BJ (cell line): ENCODE results near the gene ALG1. TPM values are rescaled to one million over a fixed set of nuclear protein-coding genes. Genes with fewer than 3 reads are reported as not detected.

Experiments
- CTCF ChIA-PET: fragments of 350-600 bp; formaldehyde crosslinking; extraction: SDS; loops from one replicate; lab custom pipeline; 2021; ENCODE audit warnings: antibody characterized with exemption, inconsistent platforms; lab: Yijun Ruan, JAX
- POLR2A ChIA-PET: fragments of 300-600 bp; sonication (Branson Sonifier 250); formaldehyde crosslinking; extraction: SDS; loops from one replicate; lab custom pipeline; 2021; ENCODE audit warnings: antibody characterized with exemption; lab: Charles Lee
- DNase-seq: peaks from one replicate; pipeline ENCODE4 v3.0.0-alpha.2; 2011; ENCODE audit warnings: low read depth
- H3K27me3 ChIP-seq: 2 replicates; pipeline ENCODE4 v1.6.0; 2011; ENCODE audit warnings: low read length; ENCODE audit not compliant: control insufficient read depth, insufficient read depth
- H3K36me3 ChIP-seq: 2 replicates; pipeline ENCODE4 v1.5.1; 2011; ENCODE audit warnings: low read length; ENCODE audit not compliant: control insufficient read depth, insufficient read depth
- H3K4me3 ChIP-seq: 2 replicates; pipeline ENCODE4 v1.5.1; 2011; ENCODE audit warnings: low read depth, mild to moderate bottlenecking, control low read depth, low read length
- polyA plus RNA-seq: library from polyadenylated mRNA; depleted of rRNA; stranded (reverse); fragments of >200 nt; gene quantifications from 2 replicates; pipeline ENCODE4 v1.2.3, GENCODE V29; 2011
- TF ChIP-seq, protein P1 (sequence below): IDR thresholded peaks from 2 replicates; pipeline ENCODE4 v1.5.1; 2011; ENCODE audit warnings: low read depth, mild to moderate bottlenecking, control low read depth, inconsistent platforms, low read length, moderate library complexity; ENCODE audit not compliant: insufficient read depth

The ALG1 gene
- polyA plus RNA-seq, 1 experiment: 63.1 TPM

GRCh38 chr16:5056352-5056751, 15.3 kb upstream of the ALG1 start:
- no peak for DNase-seq
- Histone ChIP-seq H3K36me3 (no peaks in the 10 kb centered on the region), H3K27me3 (0 out of 2 replicates have a peak, but pooled peaks cover 2% of the 10 kb centered on the region), H3K4me3 (no peak overlapping the region)
- CTCF ChIA-PET: interaction anchor here (1.1 to 1.6 kb wide), 2 partner anchors 10 to 36 kb away, joined by 5 to 6 read pairs; no protein-coding TSS in a partner anchor
- POLR2A ChIA-PET: no interaction called here
- TF ChIP-seq, protein P1, sequence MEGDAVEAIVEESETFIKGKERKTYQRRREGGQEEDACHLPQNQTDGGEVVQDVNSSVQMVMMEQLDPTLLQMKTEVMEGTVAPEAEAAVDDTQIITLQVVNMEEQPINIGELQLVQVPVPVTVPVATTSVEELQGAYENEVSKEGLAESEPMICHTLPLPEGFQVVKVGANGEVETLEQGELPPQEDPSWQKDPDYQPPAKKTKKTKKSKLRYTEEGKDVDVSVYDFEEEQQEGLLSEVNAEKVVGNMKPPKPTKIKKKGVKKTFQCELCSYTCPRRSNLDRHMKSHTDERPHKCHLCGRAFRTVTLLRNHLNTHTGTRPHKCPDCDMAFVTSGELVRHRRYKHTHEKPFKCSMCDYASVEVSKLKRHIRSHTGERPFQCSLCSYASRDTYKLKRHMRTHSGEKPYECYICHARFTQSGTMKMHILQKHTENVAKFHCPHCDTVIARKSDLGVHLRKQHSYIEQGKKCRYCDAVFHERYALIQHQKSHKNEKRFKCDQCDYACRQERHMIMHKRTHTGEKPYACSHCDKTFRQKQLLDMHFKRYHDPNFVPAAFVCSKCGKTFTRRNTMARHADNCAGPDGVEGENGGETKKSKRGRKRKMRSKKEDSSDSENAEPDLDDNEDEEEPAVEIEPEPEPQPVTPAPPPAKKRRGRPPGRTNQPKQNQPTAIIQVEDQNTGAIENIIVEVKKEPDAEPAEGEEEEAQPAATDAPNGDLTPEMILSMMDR: peak; percentile 50

DNA sequence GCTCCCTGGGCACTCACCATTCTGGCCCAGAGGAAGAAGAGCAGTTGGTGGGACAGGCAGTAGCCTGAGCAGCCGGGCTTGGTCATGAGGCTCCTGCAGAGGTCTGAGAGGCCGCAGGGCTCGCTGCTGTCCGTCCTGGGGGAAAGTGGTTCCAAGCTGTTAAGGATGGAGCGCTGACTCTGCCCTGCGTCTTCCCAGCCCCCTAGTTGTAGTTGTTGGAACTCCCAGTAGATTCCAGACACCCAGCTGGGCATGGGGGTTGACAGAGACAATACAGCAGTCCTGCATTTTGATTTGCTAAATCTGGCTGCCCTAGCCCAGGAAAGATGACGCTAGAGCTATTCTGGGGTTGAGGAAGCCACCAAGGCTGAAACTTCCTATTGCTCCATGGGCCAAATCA, 13.2 kb upstream of the ALG1 start:
- Histone ChIP-seq H3K36me3 (no peaks in the 10 kb centered on the region), H3K4me3 (no peak overlapping the region), H3K27me3 (peaks cover 2% of the 10 kb centered on the region; the same call in 1 of the 2 replicates)
- CTCF ChIA-PET: interaction anchor here (0.6 to 1.6 kb wide), 2 partner anchors 14 to 229 kb away, joined by 3 to 4 read pairs; no protein-coding TSS in a partner anchor
- POLR2A ChIA-PET: no interaction called here
- TF ChIP-seq, protein P1: 0 out of 2 replicates have a peak, but pooled peaks have one; percentile 24
- no peak for DNase-seq

DNA sequence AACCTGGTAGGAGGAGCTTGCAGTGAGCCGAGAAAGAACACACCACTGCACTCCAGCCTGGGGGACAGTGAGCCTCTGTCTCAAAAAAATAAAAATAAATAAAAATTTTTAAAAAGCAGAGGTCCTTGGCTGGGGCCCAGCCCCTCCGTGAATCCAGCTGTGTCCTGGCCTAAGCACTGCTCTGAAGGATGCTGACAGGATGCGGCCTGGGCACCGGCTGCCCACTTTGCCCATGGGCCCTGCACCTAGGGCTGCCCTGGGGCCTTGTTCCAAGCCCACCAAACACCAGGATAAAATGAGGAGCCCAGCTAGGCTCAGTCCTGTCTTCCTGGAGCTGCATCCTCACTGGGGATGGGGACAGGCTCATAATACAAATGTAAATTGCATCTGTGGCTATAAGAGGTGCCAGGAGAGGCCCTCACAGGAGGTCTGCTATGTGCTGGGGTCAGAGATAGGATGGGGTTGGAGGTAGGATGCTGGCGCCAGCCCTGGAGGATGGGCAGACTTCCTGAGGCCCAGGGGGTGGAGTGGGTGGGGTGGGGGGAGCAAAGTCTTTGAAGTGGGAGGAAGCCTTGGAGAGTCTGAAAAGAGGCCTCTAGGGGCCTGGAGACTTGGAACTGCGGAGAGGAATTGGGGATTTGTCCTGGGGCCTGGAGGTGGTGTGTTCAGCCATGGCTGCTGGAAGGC, 12.1 kb upstream of the ALG1 start:
- ChIA-PET POLR2A (no interaction called here), CTCF (interaction anchor here (1.6 kb wide), 1 partner anchor 15 kb away, joined by 3 read pairs; no protein-coding TSS in a partner anchor)
- peaks cover 2% of the 10 kb centered on the region; the same call in 1 of the 2 replicates for H3K27me3 ChIP-seq
- DNase-seq: no peak
- H3K36me3 ChIP-seq: no peaks in the 10 kb centered on the region
- H3K4me3 ChIP-seq: no peak overlapping the region
- TF ChIP-seq, protein P1: no peak

- ChIA-PET CTCF (no interaction called here), POLR2A (interaction anchor here (0.6 kb wide), 1 partner anchor 26 kb away, joined by 12 read pairs; no protein-coding TSS in a partner anchor)
- Histone ChIP-seq H3K27me3 (peaks cover 2% of the 10 kb centered on the region; the same call in 1 of the 2 replicates), H3K36me3 (no peaks in the 10 kb centered on the region), H3K4me3 (no peak overlapping the region)
- no peak for DNase-seq
- TF ChIP-seq, protein P1: no peak
Measured at GRCh38 chr16:5060073-5060641, 11.5 kb upstream of the ALG1 start.

DNA sequence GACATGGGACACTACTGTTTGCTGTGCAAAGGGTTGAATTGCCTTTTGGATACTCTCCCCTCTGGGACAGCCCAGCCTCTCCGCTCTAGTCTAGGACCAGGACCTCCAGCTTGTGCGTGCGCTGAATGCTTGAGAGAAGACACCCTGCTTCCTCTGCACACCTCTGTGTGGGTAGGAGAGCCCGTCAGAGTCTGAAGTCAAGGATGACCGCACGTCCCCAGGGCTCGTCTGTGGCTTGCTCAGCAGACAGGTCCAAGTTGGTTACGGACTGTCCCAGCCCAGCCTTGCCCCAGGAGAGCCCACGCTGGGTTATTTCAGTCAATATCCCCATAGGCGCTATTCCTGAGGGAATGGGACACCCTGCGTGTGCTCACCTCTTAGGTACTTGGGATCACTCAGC, 9.6 kb upstream of the ALG1 start:
- H3K4me3 ChIP-seq: no peak overlapping the region
- TF ChIP-seq, protein P1: no peak
- DNase-seq: no peak
- POLR2A ChIA-PET: no interaction called here
- no peaks in the 10 kb centered on the region for H3K36me3 ChIP-seq
- H3K27me3 ChIP-seq: peaks cover 2% of the 10 kb centered on the region
- CTCF ChIA-PET: interaction anchor here (0.8 kb wide), 1 partner anchor 30 kb away, joined by 3 read pairs; no protein-coding TSS in a partner anchor
